Posterior vena cava (tissue), 2 donors: ENCODE results near the gene CSNK1G1. TPM values are rescaled to one million over a fixed set of nuclear protein-coding genes. Genes with fewer than 3 reads are reported as not detected.

Experiments
- DNase-seq: peaks from one replicate; pipeline ENCODE4 v3.0.0-alpha.2; 2020; ENCODE audit warnings: low spot score
- intact Hi-C, 2 donors: fragments of 100-400 bp; cut with DNase I; formaldehyde crosslinking; loops; one replicate each; pipeline versions ENCODE4 v1.14.1 to v1.14.2; 2022 to 2023
- total RNA-seq, 2 donors: library from RNA; stranded (reverse); fragmentation: NEBNext Ultra II Directional; extraction: Animal tissue kit (Norgen Biotek cat#: 25700); gene quantifications; one replicate each; pipeline ENCODE4 v1.2.1, GENCODE V29; 2021
- donor health status: DM: yes; HTN: yes; CAD: no.
- donor health status: DM: yes; HTN: yes; CAD: no.

CSNK1G1 gene
- total RNA-seq, 2 donors from 2014 or later: 15.8 to 15.9 TPM

GRCh38 chr15:64148168-64148567 is 207.8 kb downstream of the CSNK1G1 start:
- DNase-seq: peak; percentile 26
- intact Hi-C loops: no loop called here

DNA sequence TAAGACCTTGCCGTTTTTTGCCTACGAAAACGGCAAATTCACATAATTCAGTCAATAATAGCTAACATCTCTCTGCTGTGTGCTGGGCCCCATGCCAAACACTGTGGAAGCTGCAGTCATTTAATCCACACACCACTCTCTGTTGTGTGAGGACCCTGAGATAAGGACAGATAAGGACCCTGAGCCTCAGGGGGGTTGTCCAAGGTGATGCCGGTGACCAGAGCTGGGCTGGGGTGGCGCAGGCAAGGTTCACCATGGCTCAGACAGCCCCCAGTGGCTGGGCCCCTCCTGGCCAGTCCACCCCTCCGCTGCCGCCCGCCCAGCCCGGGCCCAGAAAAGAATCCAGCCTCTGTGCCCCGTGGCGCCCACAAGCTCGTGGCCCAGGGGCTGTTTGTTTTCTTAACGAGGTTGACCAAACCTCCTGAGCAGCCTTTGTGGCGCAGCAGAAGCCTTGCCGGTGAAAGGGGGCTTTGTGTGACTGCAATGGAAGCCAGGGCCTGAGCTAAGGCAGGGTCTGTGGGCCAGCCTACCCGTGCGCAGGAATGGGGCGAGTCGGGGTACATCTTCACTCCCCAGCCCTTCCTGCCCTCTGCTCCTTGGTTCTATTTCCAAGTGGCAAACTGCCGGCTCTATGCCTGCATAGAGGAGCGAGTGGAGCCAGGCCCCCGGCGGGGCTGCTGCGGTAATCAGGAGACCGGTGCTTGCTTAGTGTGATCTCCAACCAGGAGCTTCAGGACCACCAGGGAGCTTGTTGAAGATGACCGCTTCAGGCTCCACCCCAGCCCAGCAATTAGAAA is 208.9 kb downstream of the CSNK1G1 start:
- intact Hi-C loops: no loop called here
- peak; percentile 74 for DNase-seq

DNA sequence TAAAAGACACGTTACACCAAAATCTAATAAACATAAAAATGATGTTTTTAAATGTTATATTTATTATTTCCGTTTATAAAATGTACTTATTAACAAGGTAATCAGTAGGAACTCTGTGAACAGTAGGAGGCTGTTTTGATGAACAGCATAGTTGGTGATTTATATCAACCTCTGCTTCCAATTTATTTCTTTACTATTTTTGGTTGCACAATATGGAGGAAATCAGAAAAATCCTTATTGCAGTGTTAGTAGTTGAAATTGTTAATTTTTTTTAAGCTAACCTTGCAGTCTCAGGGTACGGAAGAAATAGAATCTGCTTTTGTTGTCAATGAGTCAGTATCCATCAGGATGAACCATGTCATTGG is 209.5 kb downstream of the CSNK1G1 start:
- intact Hi-C loops: no loop called here

GRCh38 chr15:64146041-64146440 is 209.9 kb downstream of the CSNK1G1 start:
- intact Hi-C loops: no loop called here
- peak; percentile 57 for DNase-seq

More for the DNA sequence above, 209.5 kb downstream of the CSNK1G1 start:
- no peak for DNase-seq

DNA sequence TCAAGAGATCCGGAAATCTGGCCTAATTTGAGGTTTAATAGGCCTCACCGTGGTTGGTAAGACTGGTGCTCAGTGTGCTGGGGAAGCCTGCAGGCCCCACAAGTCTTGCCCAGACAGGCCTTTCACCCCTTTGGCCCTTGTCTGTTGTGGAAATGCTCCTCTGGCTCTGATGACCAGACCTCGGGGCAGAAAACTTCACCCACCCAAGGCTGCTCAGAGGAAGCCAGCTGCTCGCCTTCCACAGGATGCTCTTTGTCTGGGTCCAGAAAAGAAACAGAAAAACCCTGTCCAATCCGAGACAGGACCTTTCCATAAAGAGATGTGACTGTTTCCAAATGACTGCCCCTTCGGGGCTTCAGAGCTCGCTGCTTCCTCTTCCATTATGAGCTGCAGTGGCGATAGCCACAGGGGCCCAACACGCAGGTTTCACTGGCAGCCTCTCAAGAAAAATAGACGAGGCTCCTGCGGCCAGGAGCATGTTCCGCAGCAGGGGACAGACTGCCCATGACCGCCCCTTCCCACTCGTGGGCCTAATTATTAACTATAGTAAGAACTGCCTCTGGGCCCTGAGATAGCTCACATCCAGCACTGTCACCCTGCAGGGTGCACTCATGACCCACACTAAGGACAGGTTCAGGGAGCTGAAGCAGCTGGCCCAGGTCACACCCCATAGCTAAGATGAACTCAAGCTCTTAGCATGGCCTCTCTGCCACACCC is 211.2 kb downstream of the CSNK1G1 start:
- DNase-seq: no peak
- intact Hi-C loops: no loop called here

- peak; percentile 26 for DNase-seq
- intact Hi-C loops: no loop called here
These were observed 211.8 kb downstream of the CSNK1G1 start for GRCh38 chr15:64144192-64144564.

DNA sequence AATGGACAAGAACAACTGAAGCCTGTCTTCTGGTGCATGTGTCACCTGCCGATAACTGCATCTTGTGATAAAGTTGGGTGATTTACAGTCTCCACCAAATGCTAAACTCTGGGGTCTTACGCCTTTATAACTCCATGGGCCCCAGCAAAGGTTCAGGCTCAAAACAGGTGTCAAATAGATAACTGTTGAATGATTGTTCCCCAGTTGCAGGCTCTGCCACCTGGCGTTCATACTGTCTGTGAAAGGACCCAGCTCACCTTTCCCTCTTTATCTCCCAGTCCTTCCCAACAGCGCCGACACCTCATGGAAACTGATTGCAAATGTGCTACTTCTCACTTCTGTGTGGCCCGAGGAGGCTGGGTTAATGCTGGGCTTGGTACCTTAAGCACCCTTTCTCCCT is 212.7 kb downstream of the CSNK1G1 start:
- peak; percentile 31 for DNase-seq
- intact Hi-C loops: no loop called here

- DNase-seq: peak; percentile 40
- intact Hi-C loops: no loop called here
These were observed 214.0 kb downstream of the CSNK1G1 start for GRCh38 chr15:64141798-64142512.

- intact Hi-C loops: no loop called here
- DNase-seq: no peak
These were observed 217.5 kb downstream of the CSNK1G1 start for GRCh38 chr15:64138331-64138941.

GRCh38 chr15:64137226-64137833 is 218.6 kb downstream of the CSNK1G1 start:
- intact Hi-C loops: no loop called here
- DNase-seq: no peak

DNA sequence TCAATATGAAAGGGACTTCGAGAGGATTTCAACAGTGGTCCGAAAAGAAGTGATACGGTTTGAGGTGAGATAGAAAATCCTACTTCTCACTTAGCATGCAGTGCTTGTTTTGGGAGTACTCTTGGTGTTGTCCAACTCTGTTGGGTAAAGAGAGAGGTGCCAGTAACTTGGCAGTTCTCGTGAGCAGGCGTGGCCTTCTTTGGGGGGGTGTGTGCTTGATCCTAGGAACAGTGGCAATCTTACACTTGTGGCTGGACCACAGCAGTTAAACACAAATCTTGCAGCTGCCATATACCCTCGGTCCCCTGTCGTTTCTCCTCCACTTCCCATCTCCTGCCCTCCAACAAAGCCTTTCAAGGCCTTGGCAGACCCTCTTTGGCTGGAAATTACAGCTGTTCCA is 219.6 kb downstream of the CSNK1G1 start:
- DNase-seq: no peak
- intact Hi-C loops: no loop called here

GRCh38 chr15:64134345-64134829 is 221.6 kb downstream of the CSNK1G1 start:
- no peak for DNase-seq
- intact Hi-C loops: no loop called here

- no peak for DNase-seq
- intact Hi-C loops: no loop called here
These were observed 222.2 kb downstream of the CSNK1G1 start for GRCh38 chr15:64133623-64134344.

- no peak for DNase-seq
- intact Hi-C loops: no loop called here
These were observed 223.8 kb downstream of the CSNK1G1 start for GRCh38 chr15:64132217-64132616.

- intact Hi-C loops: no loop called here
- no peak for DNase-seq
These were observed 224.4 kb downstream of the CSNK1G1 start for GRCh38 chr15:64131547-64131946.

DNA sequence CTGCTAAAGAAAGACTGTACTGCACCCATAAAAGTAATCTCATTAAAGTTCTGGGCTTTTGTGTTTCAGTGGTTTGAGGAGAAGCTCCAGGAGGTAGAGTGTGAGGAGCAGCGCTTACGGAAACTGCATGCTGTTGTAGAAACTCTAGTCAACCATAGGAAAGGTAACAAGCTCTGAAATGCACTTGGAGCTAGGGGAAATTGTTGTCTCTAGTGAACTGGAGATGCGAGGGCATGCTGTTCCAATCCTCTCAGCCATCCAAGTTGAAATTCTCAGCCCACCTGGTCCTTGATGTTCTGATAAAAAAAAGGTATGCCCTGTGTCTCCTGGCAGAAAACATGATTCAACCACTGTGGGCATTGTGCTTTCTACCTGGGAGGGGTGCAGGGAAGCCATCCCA is 225.8 kb downstream of the CSNK1G1 start:
- intact Hi-C loops: no loop called here
- DNase-seq: no peak

- no peak for DNase-seq
- intact Hi-C loops: no loop called here
These were observed 228.3 kb downstream of the CSNK1G1 start for GRCh38 chr15:64127521-64128270.

DNA sequence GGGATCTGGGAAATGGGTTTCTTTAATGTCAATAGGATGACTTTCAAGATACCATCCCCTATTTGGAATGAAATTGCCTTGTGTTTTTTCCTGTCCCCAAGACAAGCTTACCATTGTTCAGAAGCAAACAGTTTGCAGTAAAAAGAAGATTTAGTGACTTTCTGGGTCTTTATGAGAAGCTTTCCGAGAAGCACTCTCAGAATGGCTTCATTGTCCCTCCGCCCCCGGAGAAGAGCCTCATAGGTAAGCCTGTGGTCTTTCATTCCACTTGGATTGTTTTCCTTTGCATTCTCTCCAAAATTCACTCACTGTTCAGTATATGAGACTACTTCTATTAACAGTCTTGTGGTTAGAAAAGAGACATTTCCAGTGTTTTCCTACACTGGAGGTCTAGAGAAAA is 230.0 kb downstream of the CSNK1G1 start:
- DNase-seq: no peak
- intact Hi-C loops: no loop called here
